Liver (tissue), 3 donors: ENCODE data around the gene ITCH.

Source experiments
- FOXA1 ChIP-seq: IDR thresholded peaks from 2 replicates; pipeline ENCODE4 v1.6.1; 2016; ENCODE audit warnings: antibody characterized with exemption
- GABPA ChIP-seq, 2 donors: IDR thresholded peaks in 1 of 2; conservative IDR thresholded peaks in 1 of 2; 2 replicates each; pipeline ENCODE4 v1.6.1; 2016; ENCODE audit warnings: antibody characterized with exemption in 2 of 2, mild to moderate bottlenecking in 1 of 2, moderate library complexity in 1 of 2
- TF ChIP-seq, protein P1 (sequence below): fragments of 150-350 bp; IDR thresholded peaks from 2 replicates; pipeline ENCODE4 v1.5.1; 2017; ENCODE audit warnings: improper control_type of control experiment, low read depth, low read length; ENCODE audit not compliant: missing input control
- TF ChIP-seq, protein P2 (sequence below): IDR thresholded peaks from 2 replicates; pipeline ENCODE4 v1.6.1; 2016; ENCODE audit warnings: antibody characterized with exemption
- donor health status: healthy.
- donor health status: healthy.

DNA sequence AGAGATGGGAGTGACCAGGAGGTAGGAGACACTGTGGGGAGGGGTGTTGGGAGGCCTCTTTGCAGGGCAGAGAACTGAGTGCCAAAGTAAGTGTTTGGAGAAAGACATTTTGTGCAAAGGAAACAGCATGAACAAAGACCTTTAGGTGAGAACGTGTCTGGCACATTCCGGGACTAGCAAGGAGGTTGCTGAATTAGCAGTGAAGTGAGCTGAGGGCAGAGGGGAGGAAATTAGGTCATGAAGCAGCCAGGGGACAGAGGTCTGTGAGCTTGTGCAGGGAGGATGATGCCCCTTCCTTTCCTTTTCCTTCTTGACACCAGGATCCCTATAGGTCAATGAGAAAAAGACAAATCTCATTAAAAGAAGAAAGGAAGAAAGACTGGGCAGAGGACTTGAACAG lies 38.5 kb upstream of the ITCH start:
- TF ChIP-seq, protein P1, sequence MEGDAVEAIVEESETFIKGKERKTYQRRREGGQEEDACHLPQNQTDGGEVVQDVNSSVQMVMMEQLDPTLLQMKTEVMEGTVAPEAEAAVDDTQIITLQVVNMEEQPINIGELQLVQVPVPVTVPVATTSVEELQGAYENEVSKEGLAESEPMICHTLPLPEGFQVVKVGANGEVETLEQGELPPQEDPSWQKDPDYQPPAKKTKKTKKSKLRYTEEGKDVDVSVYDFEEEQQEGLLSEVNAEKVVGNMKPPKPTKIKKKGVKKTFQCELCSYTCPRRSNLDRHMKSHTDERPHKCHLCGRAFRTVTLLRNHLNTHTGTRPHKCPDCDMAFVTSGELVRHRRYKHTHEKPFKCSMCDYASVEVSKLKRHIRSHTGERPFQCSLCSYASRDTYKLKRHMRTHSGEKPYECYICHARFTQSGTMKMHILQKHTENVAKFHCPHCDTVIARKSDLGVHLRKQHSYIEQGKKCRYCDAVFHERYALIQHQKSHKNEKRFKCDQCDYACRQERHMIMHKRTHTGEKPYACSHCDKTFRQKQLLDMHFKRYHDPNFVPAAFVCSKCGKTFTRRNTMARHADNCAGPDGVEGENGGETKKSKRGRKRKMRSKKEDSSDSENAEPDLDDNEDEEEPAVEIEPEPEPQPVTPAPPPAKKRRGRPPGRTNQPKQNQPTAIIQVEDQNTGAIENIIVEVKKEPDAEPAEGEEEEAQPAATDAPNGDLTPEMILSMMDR = no peak
- TF ChIP-seq FOXA1 (no peak), GABPA (IDR thresholded peaks at IDR 0.05 in 1 of 2, conservative IDR thresholded peaks at IDR 0.05 in 1 of 2) (no peak)
- TF ChIP-seq, protein P2, sequence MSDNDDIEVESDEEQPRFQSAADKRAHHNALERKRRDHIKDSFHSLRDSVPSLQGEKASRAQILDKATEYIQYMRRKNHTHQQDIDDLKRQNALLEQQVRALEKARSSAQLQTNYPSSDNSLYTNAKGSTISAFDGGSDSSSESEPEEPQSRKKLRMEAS = no peak
